Activated T-cell treated with anti-CD3 and anti-CD28 coated beads for 24 hours (primary cell): ENCODE results near the gene BUB1.
"Not testable (repeated sequence)": the region's sequence is repeated elsewhere in the genome, so short reads cannot be mapped to it uniquely, and the experiment has no call there.

Experiments used
- DNase-seq: peaks from one replicate; pipeline ENCODE4 v3.0.0-alpha.2; 2020; ENCODE audit warnings: low read depth

The BUB1 gene

GRCh38 chr2:110655701-110656100, 22.2 kb downstream of the BUB1 start:
- DNase-seq, result no peak

- no peak for DNase-seq
These were observed 24.0 kb downstream of the BUB1 start for GRCh38 chr2:110653861-110654260.

- no peak for DNase-seq
These were observed 27.5 kb downstream of the BUB1 start for GRCh38 chr2:110650346-110650745.

GRCh38 chr2:110647777-110648176, 30.1 kb downstream of the BUB1 start:
- DNase-seq, result no peak

- DNase-seq, result no peak
These were observed 32.2 kb downstream of the BUB1 start for GRCh38 chr2:110645616-110646015.

GRCh38 chr2:110644357-110644756, 33.5 kb downstream of the BUB1 start:
- DNase-seq, result no peak

- DNase-seq, result no peak
These were observed 35.5 kb downstream of the BUB1 start for GRCh38 chr2:110642360-110642759.

GRCh38 chr2:110639972-110640371, 37.9 kb downstream of the BUB1 start:
- no peak for DNase-seq

GRCh38 chr2:110638952-110639695, 38.7 kb downstream of the BUB1 start:
- DNase-seq, result no peak

GRCh38 chr2:110638004-110638403, 39.9 kb downstream of the BUB1 start:
- no peak for DNase-seq

- DNase-seq, result no peak
These were observed 40.8 kb downstream of the BUB1 start for GRCh38 chr2:110637093-110637492.

- not testable (repeated sequence) for DNase-seq
These were observed 41.8 kb downstream of the BUB1 start for GRCh38 chr2:110635949-110636628.

- not testable (repeated sequence) for DNase-seq
These were observed 50.5 kb downstream of the BUB1 start for GRCh38 chr2:110627348-110627747.

- DNase-seq, result not testable (repeated sequence)
These were observed 58.4 kb downstream of the BUB1 start for GRCh38 chr2:110619326-110619939.

- not testable (repeated sequence) for DNase-seq
These were observed 63.9 kb downstream of the BUB1 start for GRCh38 chr2:110613927-110614326.

- DNase-seq, result not testable (repeated sequence)
These were observed 67.1 kb downstream of the BUB1 start for GRCh38 chr2:110610613-110611250.

GRCh38 chr2:110609843-110610612, 67.8 kb downstream of the BUB1 start:
- not testable (repeated sequence) for DNase-seq

GRCh38 chr2:110608788-110609502, 68.9 kb downstream of the BUB1 start:
- not testable (repeated sequence) for DNase-seq

GRCh38 chr2:110605057-110605456, 72.8 kb downstream of the BUB1 start:
- DNase-seq, result not testable (repeated sequence)

- not testable (repeated sequence) for DNase-seq
These were observed 73.8 kb downstream of the BUB1 start for GRCh38 chr2:110603917-110604591.
